ENCODE measurements around the gene MLC1.

MLC1 gene

DNA sequence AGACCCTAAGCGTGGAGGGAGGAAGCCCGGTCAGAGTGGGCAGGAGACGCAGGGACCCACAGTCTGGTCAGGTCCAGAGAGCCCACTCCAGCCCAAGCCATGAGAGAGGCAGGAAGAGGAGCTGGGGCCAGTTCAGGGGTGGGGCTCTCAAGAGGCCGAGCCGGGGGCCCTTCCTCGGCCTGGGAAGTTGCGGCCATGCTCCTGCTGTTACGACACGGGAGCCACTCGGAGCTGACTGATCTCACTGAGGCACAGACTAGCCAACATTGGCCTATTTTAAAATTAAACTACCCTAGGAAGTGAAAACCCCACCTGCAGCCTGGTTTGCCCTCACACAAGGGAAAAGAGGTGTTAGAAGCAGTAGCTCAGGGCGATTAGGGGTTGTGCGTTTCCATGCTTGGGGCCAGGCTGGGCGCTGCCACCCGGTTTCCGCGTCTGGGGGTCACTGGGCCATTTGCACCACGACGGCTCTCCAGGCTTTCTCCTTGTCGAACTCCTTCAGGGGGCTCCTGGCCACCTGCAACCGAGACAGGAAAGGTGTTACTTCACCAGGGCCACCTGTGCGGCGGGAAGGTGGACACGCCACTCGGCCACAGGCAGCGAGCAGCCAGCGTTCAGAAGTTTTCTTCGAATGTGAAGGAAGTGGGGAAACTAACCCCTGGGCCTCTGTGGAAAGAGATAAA lies 23.9 kb downstream of the MLC1 start:
- TF ChIP-seq, protein P1, sequence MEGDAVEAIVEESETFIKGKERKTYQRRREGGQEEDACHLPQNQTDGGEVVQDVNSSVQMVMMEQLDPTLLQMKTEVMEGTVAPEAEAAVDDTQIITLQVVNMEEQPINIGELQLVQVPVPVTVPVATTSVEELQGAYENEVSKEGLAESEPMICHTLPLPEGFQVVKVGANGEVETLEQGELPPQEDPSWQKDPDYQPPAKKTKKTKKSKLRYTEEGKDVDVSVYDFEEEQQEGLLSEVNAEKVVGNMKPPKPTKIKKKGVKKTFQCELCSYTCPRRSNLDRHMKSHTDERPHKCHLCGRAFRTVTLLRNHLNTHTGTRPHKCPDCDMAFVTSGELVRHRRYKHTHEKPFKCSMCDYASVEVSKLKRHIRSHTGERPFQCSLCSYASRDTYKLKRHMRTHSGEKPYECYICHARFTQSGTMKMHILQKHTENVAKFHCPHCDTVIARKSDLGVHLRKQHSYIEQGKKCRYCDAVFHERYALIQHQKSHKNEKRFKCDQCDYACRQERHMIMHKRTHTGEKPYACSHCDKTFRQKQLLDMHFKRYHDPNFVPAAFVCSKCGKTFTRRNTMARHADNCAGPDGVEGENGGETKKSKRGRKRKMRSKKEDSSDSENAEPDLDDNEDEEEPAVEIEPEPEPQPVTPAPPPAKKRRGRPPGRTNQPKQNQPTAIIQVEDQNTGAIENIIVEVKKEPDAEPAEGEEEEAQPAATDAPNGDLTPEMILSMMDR (IDR thresholded peaks at IDR 0.05), result no peak
- TF ChIP-seq ZFX (IDR thresholded peaks at IDR 0.05; ENCODE audit: borderline replicate concordance), result no peak
- no peak overlapping the region for H3K27ac ChIP-seq

DNA sequence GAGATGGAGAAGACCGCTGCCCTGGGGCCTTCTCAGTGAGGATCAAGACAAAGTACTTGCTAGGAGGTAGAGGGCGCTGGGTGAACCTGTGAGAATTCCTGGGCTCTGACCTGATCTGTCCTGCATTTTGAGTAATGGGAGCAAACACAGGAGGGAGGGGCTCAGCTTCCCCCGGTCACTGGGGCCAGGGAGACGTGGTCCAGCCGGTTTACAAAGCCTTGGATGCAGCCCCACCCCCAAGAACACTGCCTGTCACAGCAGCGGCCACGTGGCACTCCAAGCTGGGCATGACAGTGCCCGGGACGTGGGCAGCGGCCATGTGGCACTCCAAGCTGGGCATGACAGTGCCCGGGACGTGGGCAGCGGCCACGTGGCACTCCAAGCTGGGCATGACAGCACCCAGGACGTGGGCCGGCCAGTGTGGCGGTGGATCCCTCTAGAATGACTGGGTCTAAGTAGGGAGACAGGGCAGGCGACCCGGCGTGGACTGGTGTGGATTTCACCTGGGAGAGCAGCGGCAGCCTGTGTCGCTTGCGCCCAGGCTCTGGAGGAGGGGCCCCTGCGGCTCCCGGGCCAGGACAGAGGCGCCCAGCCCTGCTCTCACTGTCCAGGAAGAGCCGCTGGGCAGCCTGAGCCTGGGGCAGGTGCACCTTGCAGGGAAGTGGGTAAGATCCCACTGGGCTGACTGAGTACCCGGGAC lies 24.6 kb downstream of the MLC1 start:
- TF ChIP-seq ZFX (IDR thresholded peaks at IDR 0.05; ENCODE audit: borderline replicate concordance), result no peak
- TF ChIP-seq, protein P1 (IDR thresholded peaks at IDR 0.05), result no peak; the same call in 1 of the 2 replicates
- H3K27ac ChIP-seq, result no peak overlapping the region

DNA sequence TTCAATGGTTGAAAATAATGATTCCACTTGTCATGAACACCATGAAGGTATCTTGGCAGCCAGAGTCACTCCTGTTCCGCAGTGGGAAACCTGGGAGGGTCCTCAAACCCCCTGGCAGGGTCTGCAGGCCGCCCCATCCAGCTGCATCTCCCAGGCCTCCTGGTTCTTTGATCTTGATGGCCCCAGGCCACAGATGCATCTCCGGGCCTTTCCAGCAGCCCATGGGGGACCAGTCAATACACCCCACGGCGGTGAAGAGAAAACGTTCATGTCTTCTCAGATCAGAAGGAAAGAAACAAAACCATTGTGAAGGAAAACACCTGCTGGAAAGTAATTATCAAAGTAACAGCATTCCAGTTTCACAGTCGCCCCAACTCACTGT lies 25.4 kb downstream of the MLC1 start:
- TF ChIP-seq, protein P1 (IDR thresholded peaks at IDR 0.05), result no peak
- no peak for TF ChIP-seq ZFX (IDR thresholded peaks at IDR 0.05; ENCODE audit: borderline replicate concordance)
- no peak overlapping the region for H3K27ac ChIP-seq

DNA sequence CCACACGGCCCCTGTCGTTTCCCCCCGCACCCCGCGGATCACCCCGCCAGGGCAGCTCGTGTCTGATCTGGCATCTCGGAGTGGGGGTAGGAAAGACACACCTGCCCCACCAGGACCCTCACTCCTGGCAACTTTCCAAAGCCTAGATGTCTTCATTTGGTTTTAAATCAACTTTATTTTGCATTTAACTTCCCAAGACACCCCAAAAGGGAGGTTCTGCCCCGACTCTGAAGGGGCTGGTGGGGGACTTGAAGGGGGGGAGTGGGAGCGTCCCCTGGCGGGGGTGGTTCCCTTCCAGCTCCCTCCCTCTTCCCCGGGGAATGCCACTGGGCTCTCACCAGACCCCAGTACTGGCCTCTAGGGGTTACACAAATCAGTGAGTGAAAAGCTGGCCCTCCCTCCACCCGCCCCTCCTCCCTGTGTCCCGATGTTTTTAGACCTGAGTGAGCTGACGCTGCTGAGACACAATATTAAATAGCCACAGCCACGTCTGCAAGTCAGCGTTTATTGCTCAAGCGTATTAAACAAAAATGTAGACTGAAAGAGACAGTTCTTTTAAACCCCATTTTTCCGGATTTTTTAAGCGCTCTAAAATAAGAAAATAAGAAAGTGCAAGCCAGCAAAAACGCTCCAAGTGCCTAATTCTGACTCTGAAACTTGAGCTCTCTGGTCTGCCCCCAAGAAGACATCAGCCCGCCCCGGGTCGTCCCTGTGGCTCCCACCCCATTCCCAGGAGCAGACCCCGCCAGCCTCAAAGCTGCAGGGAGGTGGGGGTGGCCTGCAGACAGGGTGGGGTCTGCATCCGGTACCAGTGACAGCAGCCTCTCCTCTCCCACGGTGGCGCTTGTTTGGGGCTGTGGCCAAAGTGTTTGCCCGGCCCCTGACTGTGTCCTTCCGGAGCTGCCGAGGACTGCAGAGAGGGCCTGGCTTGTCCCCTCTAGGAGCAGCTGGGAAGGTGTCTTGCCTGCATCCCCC lies 26.0 kb downstream of the MLC1 start:
- TF ChIP-seq ZFX (IDR thresholded peaks at IDR 0.05; ENCODE audit: borderline replicate concordance), result no peak
- TF ChIP-seq, protein P1 (IDR thresholded peaks at IDR 0.05), result no peak
- no peak overlapping the region for H3K27ac ChIP-seq

DNA sequence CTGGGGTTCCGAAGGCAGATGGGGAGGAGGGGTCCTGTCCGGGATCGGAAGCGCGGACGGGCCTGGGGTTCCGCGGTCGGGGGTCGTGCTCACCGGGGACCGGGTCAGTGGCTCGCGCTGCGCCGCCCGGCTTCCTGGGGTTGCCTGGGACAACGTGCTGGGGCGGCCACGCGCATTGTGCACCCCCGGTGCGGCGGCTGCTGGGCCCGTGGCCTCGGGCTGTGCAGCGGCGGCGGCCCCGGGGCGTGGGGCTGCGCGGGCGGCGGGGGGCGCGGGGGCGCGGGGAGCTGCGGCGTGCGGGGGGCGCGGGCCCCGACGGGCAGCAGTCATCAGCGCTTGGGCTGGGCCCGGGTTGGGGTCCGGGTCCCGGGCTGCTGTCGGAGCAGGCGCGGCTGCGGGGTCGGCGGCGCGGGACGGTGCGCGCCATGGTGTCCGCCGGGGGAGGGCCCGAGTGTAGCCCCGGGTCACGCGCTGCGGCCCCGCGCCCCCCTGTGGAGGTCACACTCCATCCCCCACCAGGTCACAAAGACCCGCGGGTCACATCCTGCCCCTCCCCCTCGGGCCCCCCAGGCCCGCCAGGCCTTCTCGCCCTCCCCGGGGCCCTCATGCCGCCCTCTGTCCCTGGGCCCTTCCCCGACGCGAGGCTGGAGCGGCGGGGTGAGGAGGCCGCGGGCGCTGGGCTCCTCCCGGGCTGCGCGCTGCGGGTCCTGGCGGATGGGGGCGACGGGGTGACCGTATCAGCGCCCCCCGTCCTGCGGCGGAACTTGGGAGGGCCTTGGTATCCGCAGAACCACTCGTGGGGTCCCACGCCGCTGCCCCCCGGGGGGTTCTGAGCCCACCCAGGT lies 26.9 kb downstream of the MLC1 start, which contains the start of gene TTLL8:
Gene TTLL8, minus strand, starts transcription at position 238 of the 845 bp plus-strand sequence.
- no peak for TF ChIP-seq ZFX (IDR thresholded peaks at IDR 0.05; ENCODE audit: borderline replicate concordance)
- TF ChIP-seq, protein P1 (IDR thresholded peaks at IDR 0.05), result no peak
- H3K27ac ChIP-seq, result no peak within 1 kb of the TSS

DNA sequence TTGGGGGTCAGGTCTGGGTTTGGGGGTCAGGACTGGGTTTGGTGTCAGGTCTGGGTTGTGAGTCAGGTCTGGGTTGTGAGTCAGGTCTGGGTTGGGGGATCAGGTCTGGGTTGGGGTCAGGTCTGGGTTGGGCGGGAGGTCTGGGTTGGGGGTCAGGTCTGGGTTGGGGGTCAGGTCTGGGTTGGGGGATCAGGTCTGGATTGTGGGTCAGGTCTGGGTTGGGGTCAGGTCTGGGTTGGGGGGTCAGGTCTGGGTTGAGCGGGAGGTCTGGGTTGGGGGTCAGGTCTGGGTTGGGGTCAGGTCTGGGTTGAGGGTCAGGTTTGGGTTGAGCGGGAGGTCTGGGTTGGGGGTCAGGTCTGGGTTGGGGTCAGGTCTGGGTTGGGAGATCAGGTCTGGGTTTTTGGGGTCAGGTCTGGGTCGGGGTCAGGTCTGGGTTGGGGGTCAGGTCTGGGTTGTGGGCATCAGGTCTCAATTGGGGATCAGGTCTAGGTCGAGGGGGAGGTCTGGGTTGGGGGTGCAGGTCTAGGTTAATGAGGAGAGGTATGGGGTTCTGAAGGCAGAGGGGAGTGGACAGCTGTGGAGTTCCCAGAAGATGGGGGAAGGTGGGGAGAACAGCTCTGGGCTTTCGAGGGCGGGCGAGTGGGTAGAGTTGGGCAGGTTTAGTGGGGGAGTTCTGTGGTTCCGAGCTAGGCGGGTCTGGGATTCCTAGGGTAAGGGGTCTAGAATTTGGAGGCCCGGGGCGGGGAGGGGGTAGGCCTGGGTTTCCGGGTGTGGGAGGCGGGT lies 27.8 kb downstream of the MLC1 start:
- no peak for TF ChIP-seq ZFX (IDR thresholded peaks at IDR 0.05; ENCODE audit: borderline replicate concordance)
- TF ChIP-seq, protein P1 (IDR thresholded peaks at IDR 0.05), result no peak
- H3K27ac ChIP-seq, result no peak overlapping the region
